ENCODE measurements around the gene GPR137B. TPM values are rescaled to one million over a fixed set of nuclear protein-coding genes. Genes with fewer than 3 reads are reported as not detected.

The GPR137B gene
- total RNA-seq, 1 experiment from 2014 or later = 7.1 TPM

GRCh38 chr1:236123563-236123962 lies 18.8 kb upstream of the GPR137B start:
- TF ChIP-seq CTCF (conservative IDR thresholded peaks at IDR 0.05; ENCODE audit: low read depth, low read length) (no peak), EZH2 (IDR thresholded peaks at IDR 0.05; ENCODE audit: borderline replicate concordance, low read depth, low read length, poor library complexity, severe bottlenecking) (no peak)
- CTCF ChIA-PET = no interaction called here
- Histone ChIP-seq H3K4me3 (ENCODE audit: low read depth, low read length, poor library complexity, severe bottlenecking) (no peak overlapping the region), H3K4me1 (ENCODE audit: insufficient read depth, low read length, poor library complexity, severe bottlenecking) (no peaks in the 10 kb centered on the region), H3K36me3 (ENCODE audit: insufficient read depth, low read length, poor library complexity, severe bottlenecking) (no peaks in the 10 kb centered on the region), H3K27ac (ENCODE audit: low read depth, low read length, poor library complexity, severe bottlenecking) (no peak overlapping the region), H3K27me3 (replicated peaks; ENCODE audit: insufficient read depth, low read depth, low read length, poor library complexity) (no peaks in the 10 kb centered on the region), H3K9me3 (ENCODE audit: low read depth, low read length, poor library complexity, severe bottlenecking) (no peaks in the 10 kb centered on the region)
- no peak for DNase-seq (ENCODE audit: low spot score)
- no TSS peak for BruUV-seq (replicated peaks)
- intact Hi-C loops (cut with micrococcal nuclease; ENCODE audit: unreplicated experiment) = no loop called here
- POLR2A ChIA-PET (ENCODE audit: low non-redundant PET) = no interaction called here

- intact Hi-C loops (cut with micrococcal nuclease; ENCODE audit: unreplicated experiment) = no loop called here
- no TSS peak for BruUV-seq (replicated peaks)
Observed at GRCh38 chr1:236124965-236125364, 17.4 kb upstream of the GPR137B start.

GRCh38 chr1:236127045-236127444 lies 15.3 kb upstream of the GPR137B start:
- H3K27ac ChIP-seq (ENCODE audit: low read depth, low read length, poor library complexity, severe bottlenecking) = no peak overlapping the region
- no TSS peak for BruUV-seq (replicated peaks)
- intact Hi-C loops (cut with micrococcal nuclease; ENCODE audit: unreplicated experiment) = no loop called here
- H3K9me3 ChIP-seq (ENCODE audit: low read depth, low read length, poor library complexity, severe bottlenecking) = no peaks in the 10 kb centered on the region
- POLR2A ChIA-PET (ENCODE audit: low non-redundant PET) = no interaction called here
- CTCF ChIA-PET = no interaction called here
- TF ChIP-seq EZH2 (IDR thresholded peaks at IDR 0.05; ENCODE audit: borderline replicate concordance, low read depth, low read length, poor library complexity, severe bottlenecking) (no peak), CTCF (conservative IDR thresholded peaks at IDR 0.05; ENCODE audit: low read depth, low read length) (no peak)
- no peaks in the 10 kb centered on the region for H3K27me3 ChIP-seq (replicated peaks; ENCODE audit: insufficient read depth, low read depth, low read length, poor library complexity)
- H3K4me1 ChIP-seq (ENCODE audit: insufficient read depth, low read length, poor library complexity, severe bottlenecking) = no peaks in the 10 kb centered on the region
- no peaks in the 10 kb centered on the region for H3K36me3 ChIP-seq (ENCODE audit: insufficient read depth, low read length, poor library complexity, severe bottlenecking)
- DNase-seq (ENCODE audit: low spot score) = no peak
- H3K4me3 ChIP-seq (ENCODE audit: low read depth, low read length, poor library complexity, severe bottlenecking) = no peak overlapping the region

More at GRCh38 chr1:236124965-236125364, 17.4 kb upstream of the GPR137B start:
- ChIA-PET CTCF (no interaction called here), POLR2A (ENCODE audit: low non-redundant PET) (no interaction called here)
- no peak for TF ChIP-seq EZH2 (IDR thresholded peaks at IDR 0.05; ENCODE audit: borderline replicate concordance, low read depth, low read length, poor library complexity, severe bottlenecking)
- no peak for TF ChIP-seq CTCF (conservative IDR thresholded peaks at IDR 0.05; ENCODE audit: low read depth, low read length)
- Histone ChIP-seq H3K36me3 (ENCODE audit: insufficient read depth, low read length, poor library complexity, severe bottlenecking) (no peaks in the 10 kb centered on the region), H3K9me3 (ENCODE audit: low read depth, low read length, poor library complexity, severe bottlenecking) (no peaks in the 10 kb centered on the region), H3K27ac (ENCODE audit: low read depth, low read length, poor library complexity, severe bottlenecking) (no peak overlapping the region), H3K4me1 (ENCODE audit: insufficient read depth, low read length, poor library complexity, severe bottlenecking) (no peaks in the 10 kb centered on the region), H3K27me3 (replicated peaks; ENCODE audit: insufficient read depth, low read depth, low read length, poor library complexity) (no peaks in the 10 kb centered on the region), H3K4me3 (ENCODE audit: low read depth, low read length, poor library complexity, severe bottlenecking) (no peak overlapping the region)
- no peak for DNase-seq (ENCODE audit: low spot score)

Data from A673 (cell line).